Neural cell (in vitro differentiated cells): ENCODE results near the gene CCDC124. TPM values are rescaled to one million over a fixed set of nuclear protein-coding genes. Genes with fewer than 3 reads are reported as not detected.

Source experiments
- H2AFZ ChIP-seq: fragments of 200-600, 300-800 bp; sonication (generic), shearing (Covaris generic); 2 replicates; pipeline ENCODE4 v1.6.0; 2014; ENCODE audit warnings: low read depth, mild to moderate bottlenecking, antibody characterized with exemption, low read length, moderate library complexity
- H3F3A ChIP-seq: fragments of 200-600 bp; shearing (Covaris generic); 2 replicates; pipeline ENCODE4 v1.6.1; 2016; ENCODE audit warnings: mild to moderate bottlenecking, moderate library complexity, mixed read lengths, antibody characterized with exemption, low read length; ENCODE audit not compliant: insufficient read depth, poor library complexity, severe bottlenecking
- H3K27ac ChIP-seq: fragments of 200-600, 300-800 bp; sonication (generic), shearing (Covaris generic); 2 replicates; pipeline ENCODE4 v1.5.1; 2014; ENCODE audit warnings: mild to moderate bottlenecking, low read length, moderate library complexity
- H3K27me3 ChIP-seq: fragments of 300-800, 200-600 bp; sonication (generic), shearing (Covaris generic); 2 replicates; pipeline ENCODE4 v1.6.0; 2014; ENCODE audit warnings: mild to moderate bottlenecking, low read depth, low read length, moderate library complexity; ENCODE audit not compliant: insufficient read depth
- H3K36me3 ChIP-seq: fragments of 300-800, 200-600 bp; sonication (generic), shearing (Covaris generic); 2 replicates; pipeline ENCODE4 v1.5.1; 2014; ENCODE audit warnings: mild to moderate bottlenecking, antibody characterized with exemption, low read length, moderate library complexity; ENCODE audit not compliant: insufficient read depth
- H3K4me2 ChIP-seq: fragments of 300-800, 200-600 bp; sonication (generic), shearing (Covaris generic); 2 replicates; pipeline ENCODE4 v1.6.0; 2014; ENCODE audit warnings: mild to moderate bottlenecking, low read length
- H3K4me3 ChIP-seq: fragments of 300-800, 200-600 bp; sonication (generic), shearing (Covaris generic); 2 replicates; pipeline ENCODE4 v1.5.1; 2014; ENCODE audit warnings: mild to moderate bottlenecking, low read length, moderate library complexity
- H3K79me2 ChIP-seq: fragments of 200-600 bp; shearing (Covaris generic); replicated peaks from 2 replicates; pipeline ENCODE4 v1.6.0; 2014; ENCODE audit warnings: mild to moderate bottlenecking, low read length, moderate library complexity; ENCODE audit not compliant: insufficient read depth
- H3K9ac ChIP-seq: fragments of 300-800, 200-600 bp; sonication (generic), shearing (Covaris generic); 2 replicates; pipeline ENCODE4 v1.6.1; 2016; ENCODE audit warnings: mild to moderate bottlenecking, low read length, mixed read lengths
- H3K9me2 ChIP-seq: fragments of 200-600 bp; shearing (Covaris generic); 2 replicates; pipeline ENCODE4 v1.6.1; 2016; ENCODE audit warnings: mild to moderate bottlenecking, low read length, mixed read lengths; ENCODE audit not compliant: insufficient read depth
- H3K9me3 ChIP-seq: fragments of 200-600, 300-800 bp; sonication (generic), shearing (Covaris generic); 2 replicates; pipeline ENCODE4 v1.6.1; 2016; ENCODE audit warnings: mild to moderate bottlenecking, mixed run types, low read length, moderate library complexity, mixed read lengths
- H4K20me1 ChIP-seq: fragments of 200-600 bp; shearing (Covaris generic); 2 replicates; pipeline ENCODE4 v1.6.1; 2016; ENCODE audit warnings: mild to moderate bottlenecking, mixed run types; ENCODE audit not compliant: insufficient read depth
- EP300 ChIP-seq: fragments of 450-650 bp; conservative IDR thresholded peaks from 2 replicates; pipeline ENCODE4 v1.6.1; 2014; ENCODE audit warnings: antibody characterized with exemption, mild to moderate bottlenecking, moderate library complexity; ENCODE audit not compliant: poor library complexity, severe bottlenecking
- EZH2 ChIP-seq: fragments of 200-600, 300-800 bp; shearing (Covaris generic), sonication (generic); IDR thresholded peaks from 2 replicates; pipeline ENCODE4 v1.6.1; 2014; ENCODE audit warnings: antibody characterized with exemption, low read length, borderline replicate concordance, mild to moderate bottlenecking; ENCODE audit not compliant: insufficient read depth, poor library complexity, severe bottlenecking
- MXI1 ChIP-seq: fragments of 450-650 bp; conservative IDR thresholded peaks from 2 replicates; pipeline ENCODE4 v1.6.1; 2014; ENCODE audit warnings: antibody characterized with exemption, mild to moderate bottlenecking; ENCODE audit not compliant: poor library complexity, severe bottlenecking
- POLR2AphosphoS5 ChIP-seq: IDR thresholded peaks from 2 replicates; pipeline ENCODE4 v1.6.1; 2012
- RAD21 ChIP-seq: fragments of 450-650 bp; conservative IDR thresholded peaks from 2 replicates; pipeline ENCODE4 v1.6.1; 2014; ENCODE audit warnings: antibody characterized with exemption, mild to moderate bottlenecking, moderate library complexity
- REST ChIP-seq: IDR thresholded peaks from 2 replicates; pipeline ENCODE4 v1.6.1; 2012; ENCODE audit warnings: borderline replicate concordance
- SMC3 ChIP-seq: fragments of 450-650 bp; conservative IDR thresholded peaks from 2 replicates; pipeline ENCODE4 v1.6.1; 2014; ENCODE audit warnings: antibody characterized with exemption, mild to moderate bottlenecking, moderate library complexity; ENCODE audit not compliant: poor library complexity
- TAF1 ChIP-seq: IDR thresholded peaks from 2 replicates; pipeline ENCODE4 v1.6.1; 2012; ENCODE audit warnings: low read depth
- polyA plus RNA-seq: library from polyadenylated mRNA; depleted of rRNA; stranded (reverse); fragments of >200 nt; gene quantifications from 2 replicates; pipeline ENCODE4 v1.2.3, GENCODE V29; 2014
- TF ChIP-seq, protein P1 (sequence below): fragments of 450-650 bp; IDR thresholded peaks from 2 replicates; pipeline ENCODE4 v1.5.1; 2014; ENCODE audit warnings: antibody characterized with exemption, mild to moderate bottlenecking, moderate library complexity; ENCODE audit not compliant: poor library complexity, severe bottlenecking

The CCDC124 gene
- polyA plus RNA-seq, 1 donor from 2014 or later, result 31.0 TPM

GRCh38 chr19:17889609-17890214 lies 43.1 kb upstream of the CCDC124 start:
- no peaks in the 10 kb centered on the region for H3K79me2 ChIP-seq
- H3K36me3 ChIP-seq, result no peaks in the 10 kb centered on the region
- TF ChIP-seq RAD21 (no peak), REST (peak; percentile 61), SMC3 (no peak)
- H3F3A ChIP-seq, result no peaks in the 10 kb centered on the region
- no peaks in the 10 kb centered on the region for H4K20me1 ChIP-seq
- H3K9me2 ChIP-seq, result no peaks in the 10 kb centered on the region
- peaks cover 13% of the 10 kb centered on the region for H3K27me3 ChIP-seq
- H3K9me3 ChIP-seq, result no peaks in the 10 kb centered on the region
- H3K9ac ChIP-seq, result no peak overlapping the region
- no peak overlapping the region for H2AFZ ChIP-seq
- H3K27ac ChIP-seq, result no peak overlapping the region
- no peak overlapping the region for H3K4me2 ChIP-seq
- H3K4me3 ChIP-seq, result no peak overlapping the region

DNA sequence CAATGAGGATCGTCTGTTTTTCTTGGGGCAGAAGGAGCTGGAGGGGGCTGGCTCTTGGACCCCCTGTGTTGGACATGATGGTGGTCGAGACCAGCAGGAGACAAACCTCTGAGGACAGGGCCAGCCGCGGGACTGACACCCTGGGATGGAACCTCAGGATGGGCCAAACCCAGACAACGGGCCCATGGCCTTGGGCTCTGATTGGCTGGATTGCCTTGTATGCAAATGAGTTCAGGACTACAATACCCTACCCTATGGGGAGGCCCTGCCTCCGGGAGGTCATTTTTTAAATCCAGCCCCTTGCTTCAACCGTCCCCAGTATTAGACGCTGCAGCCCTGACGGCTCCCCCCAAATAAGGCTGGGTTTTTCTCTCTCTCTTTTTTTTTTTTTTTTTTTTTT lies 39.0 kb upstream of the CCDC124 start:
- H3K4me3 ChIP-seq, result no peak overlapping the region
- peaks cover 13% of the 10 kb centered on the region for H3K27me3 ChIP-seq
- no peaks in the 10 kb centered on the region for H3K79me2 ChIP-seq
- H3F3A ChIP-seq, result no peaks in the 10 kb centered on the region
- H3K9ac ChIP-seq, result no peak overlapping the region
- no peaks in the 10 kb centered on the region for H4K20me1 ChIP-seq
- no peaks in the 10 kb centered on the region for H3K9me2 ChIP-seq
- no peak overlapping the region for H3K27ac ChIP-seq
- TF ChIP-seq TAF1, result no peak
- no peak for TF ChIP-seq RAD21
- TF ChIP-seq, protein P1, sequence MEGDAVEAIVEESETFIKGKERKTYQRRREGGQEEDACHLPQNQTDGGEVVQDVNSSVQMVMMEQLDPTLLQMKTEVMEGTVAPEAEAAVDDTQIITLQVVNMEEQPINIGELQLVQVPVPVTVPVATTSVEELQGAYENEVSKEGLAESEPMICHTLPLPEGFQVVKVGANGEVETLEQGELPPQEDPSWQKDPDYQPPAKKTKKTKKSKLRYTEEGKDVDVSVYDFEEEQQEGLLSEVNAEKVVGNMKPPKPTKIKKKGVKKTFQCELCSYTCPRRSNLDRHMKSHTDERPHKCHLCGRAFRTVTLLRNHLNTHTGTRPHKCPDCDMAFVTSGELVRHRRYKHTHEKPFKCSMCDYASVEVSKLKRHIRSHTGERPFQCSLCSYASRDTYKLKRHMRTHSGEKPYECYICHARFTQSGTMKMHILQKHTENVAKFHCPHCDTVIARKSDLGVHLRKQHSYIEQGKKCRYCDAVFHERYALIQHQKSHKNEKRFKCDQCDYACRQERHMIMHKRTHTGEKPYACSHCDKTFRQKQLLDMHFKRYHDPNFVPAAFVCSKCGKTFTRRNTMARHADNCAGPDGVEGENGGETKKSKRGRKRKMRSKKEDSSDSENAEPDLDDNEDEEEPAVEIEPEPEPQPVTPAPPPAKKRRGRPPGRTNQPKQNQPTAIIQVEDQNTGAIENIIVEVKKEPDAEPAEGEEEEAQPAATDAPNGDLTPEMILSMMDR, result no peak
- no peak for TF ChIP-seq MXI1
- TF ChIP-seq SMC3, result no peak
- no peak for TF ChIP-seq EZH2
- H2AFZ ChIP-seq, result no peak overlapping the region
- no peaks in the 10 kb centered on the region for H3K9me3 ChIP-seq
- no peaks in the 10 kb centered on the region for H3K36me3 ChIP-seq
- no peak overlapping the region for H3K4me2 ChIP-seq

GRCh38 chr19:17902701-17903100 lies 30.1 kb upstream of the CCDC124 start:
- H3K9ac ChIP-seq, result no peak overlapping the region
- no peak overlapping the region for H2AFZ ChIP-seq
- H3K4me2 ChIP-seq, result no peak overlapping the region
- no peaks in the 10 kb centered on the region for H3K36me3 ChIP-seq
- H3F3A ChIP-seq, result no peaks in the 10 kb centered on the region
- H3K27ac ChIP-seq, result no peak overlapping the region
- H3K4me3 ChIP-seq, result no peak overlapping the region
- TF ChIP-seq SMC3 (no peak), MXI1 (no peak), TAF1 (no peak), REST (no peak), RAD21 (no peak), EZH2 (no peak), POLR2AphosphoS5 (no peak), EP300 (no peak)
- TF ChIP-seq, protein P1, result no peak
- H3K9me3 ChIP-seq, result no peaks in the 10 kb centered on the region
- no peaks in the 10 kb centered on the region for H4K20me1 ChIP-seq
- no peaks in the 10 kb centered on the region for H3K27me3 ChIP-seq
- H3K79me2 ChIP-seq, result no peaks in the 10 kb centered on the region
- no peaks in the 10 kb centered on the region for H3K9me2 ChIP-seq
